GM23248 (cell line): ENCODE measurements around the gene SEMA5A.

Experiments used
- EZH2 ChIP-seq: fragments of 200-600 bp; sonication (generic); IDR thresholded peaks from 2 replicates; pipeline ENCODE4 v1.6.1; 2018; ENCODE audit warnings: antibody characterized with exemption, mild to moderate bottlenecking; ENCODE audit not compliant: insufficient read depth, poor library complexity, severe bottlenecking
- EZH2phosphoT487 ChIP-seq: fragments of 200-600 bp; sonication (generic); IDR thresholded peaks from 2 replicates; pipeline ENCODE4 v1.6.1; 2018; ENCODE audit warnings: antibody characterized with exemption, moderate library complexity, mild to moderate bottlenecking, low read depth; ENCODE audit not compliant: insufficient read depth

GRCh38 chr5:9207817-9208418 lies 338.0 kb downstream of the SEMA5A start:
- TF ChIP-seq EZH2 (no peak), EZH2phosphoT487 (no peak)
